Measurements from ENCODE around the gene LAYN.

Gene LAYN

GRCh38 chr11:111540114-111540936 is at the start of gene LAYN:
TSS of gene LAYN (plus strand) at chr11:111540720. CDS start at chr11:111540844, 124 bp downstream.
- no peak for DNase-seq

GRCh38 chr11:111494040-111494439 is 46.5 kb upstream of the LAYN start:
- no peak for DNase-seq

GRCh38 chr11:111499483-111499882 is 41.0 kb upstream of the LAYN start:
- DNase-seq: no peak

GRCh38 chr11:111500481-111500880 is 40.0 kb upstream of the LAYN start:
- no peak for DNase-seq

GRCh38 chr11:111502611-111503010 is 37.9 kb upstream of the LAYN start:
- DNase-seq: no peak

- DNase-seq: no peak
Measured at GRCh38 chr11:111510311-111510710, 30.2 kb upstream of the LAYN start.

GRCh38 chr11:111512296-111513239 is 28.0 kb upstream of the LAYN start, which contains the start of gene BTG4:
TSS of gene BTG4 (minus strand) at chr11:111512386. CDS start at chr11:111498776, 13,610 bp downstream.
- no peak for DNase-seq

GRCh38 chr11:111513240-111513605 is 27.3 kb upstream of the LAYN start:
- DNase-seq: no peak

GRCh38 chr11:111514216-111515031 is 26.1 kb upstream of the LAYN start, which contains the start of gene HOATZ:
TSS of gene HOATZ (plus strand) at chr11:111514778. CDS start at chr11:111514785, 7 bp downstream.
- no peak for DNase-seq

GRCh38 chr11:111515591-111515990 is 24.9 kb upstream of the LAYN start:
- no peak for DNase-seq

GRCh38 chr11:111518668-111519067 is 21.9 kb upstream of the LAYN start:
- no peak for DNase-seq

- no peak for DNase-seq
Measured at GRCh38 chr11:111520560-111520959, 20.0 kb upstream of the LAYN start.

- DNase-seq: no peak
Measured at GRCh38 chr11:111521135-111521534, 19.4 kb upstream of the LAYN start.

- no peak for DNase-seq
Measured at GRCh38 chr11:111522426-111522825, 18.1 kb upstream of the LAYN start.

- DNase-seq: no peak
Measured at GRCh38 chr11:111523343-111523742, 17.2 kb upstream of the LAYN start.

GRCh38 chr11:111524056-111524455 is 16.5 kb upstream of the LAYN start:
- no peak for DNase-seq

GRCh38 chr11:111525456-111525855 is 15.1 kb upstream of the LAYN start:
- no peak for DNase-seq

GRCh38 chr11:111526501-111526900 is 14.0 kb upstream of the LAYN start:
- DNase-seq: no peak

- DNase-seq: no peak
Measured at GRCh38 chr11:111527279-111527678, 13.2 kb upstream of the LAYN start.

- DNase-seq: no peak
Measured at GRCh38 chr11:111528557-111528956, 12.0 kb upstream of the LAYN start.

GRCh38 chr11:111530091-111530490 is 10.4 kb upstream of the LAYN start:
- DNase-seq: no peak

GRCh38 chr11:111531136-111531535 is 9.4 kb upstream of the LAYN start:
- DNase-seq: no peak
